ENCODE measurements around the gene FBN2. TPM values are rescaled to one million over a fixed set of nuclear protein-coding genes. Genes with fewer than 3 reads are reported as not detected.

FBN2 gene
- total and polyA plus RNA-seq, 2 of the 4 experiments (the other 2 are of a cell fraction), result 26.7 to 69.0 TPM

DNA sequence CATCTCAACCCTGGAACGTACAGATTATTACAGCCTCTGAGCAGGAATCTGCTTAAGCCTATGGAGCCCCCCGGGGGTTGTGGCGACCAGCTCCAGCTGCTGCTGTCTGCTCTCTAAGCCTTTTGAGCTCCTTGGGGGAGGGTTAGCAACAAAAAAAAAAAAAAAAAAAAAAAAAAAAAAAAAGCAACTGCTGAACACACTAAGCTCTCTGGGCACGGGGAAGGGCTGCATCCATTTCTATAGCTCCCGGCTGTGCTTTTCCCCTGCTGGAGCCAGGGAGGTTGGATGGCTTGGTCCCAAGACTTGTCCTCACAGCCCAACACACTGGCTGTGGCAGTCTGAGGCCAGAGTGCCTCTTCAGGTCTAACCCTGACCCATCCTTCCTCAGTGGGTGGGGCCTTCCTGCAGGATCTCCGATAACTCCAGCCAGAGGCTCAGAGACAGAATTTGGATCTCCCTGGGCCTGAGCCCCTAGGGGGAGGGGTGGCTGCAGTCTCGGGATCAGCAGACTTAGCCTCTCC is 82.1 kb downstream of the FBN2 start:
- Histone ChIP-seq H3K9ac (ENCODE audit: low read depth, low read length) (no peak overlapping the region), H3K9me3 (ENCODE audit: control insufficient read depth, insufficient read depth, low read length) (no peaks in the 10 kb centered on the region), H3K27ac (ENCODE audit: insufficient read depth, low read length) (no peak overlapping the region), H3K18ac (ENCODE audit: low read depth, low read length) (no peak overlapping the region), H3K27me3 (ENCODE audit: control insufficient read depth, insufficient read depth, low read length) (no peaks in the 10 kb centered on the region), H3K56ac (ENCODE audit: extremely low read depth, insufficient read depth, low read length) (no peak overlapping the region), H4K20me1 (ENCODE audit: insufficient read depth, low read length) (peaks cover 8% of the 10 kb centered on the region; the same call in 1 of the 2 replicates), H3K4ac (ENCODE audit: low read depth, low read length) (no peak overlapping the region), H2AK9ac (replicated peaks; ENCODE audit: low read depth, low read length, poor library complexity) (no peak overlapping the region), H2AK5ac (ENCODE audit: low read depth, low read length) (no peak overlapping the region), H3K9me1 (ENCODE audit: insufficient read depth, low read length) (no peaks in the 10 kb centered on the region), H4K91ac (ENCODE audit: insufficient read depth, low read depth, low read length) (no peak overlapping the region), H3K4me1 (ENCODE audit: control insufficient read depth, insufficient read depth, low read length) (no peaks in the 10 kb centered on the region), H4K5ac (ENCODE audit: low read depth, low read length) (no peak overlapping the region), H3K14ac (replicated peaks; ENCODE audit: low read depth, low read length) (no peak overlapping the region), H2BK15ac (ENCODE audit: low read depth, low read length) (no peak overlapping the region), H3K79me1 (ENCODE audit: low read depth in 1 of 2, low read length in 2 of 2) (peaks cover 0 to 13% of the 10 kb centered on the region in 2 experiments; a peak in 3 of 4 replicates), H2AFZ (replicated peaks; ENCODE audit: low read length, poor library complexity) (no peak overlapping the region), H4K8ac (ENCODE audit: low read depth in 2 of 2, low read length in 2 of 2) (no peak overlapping the region), H3K4me3 (ENCODE audit: insufficient read depth, low read depth, low read length) (no peak overlapping the region), H3K36me3 (ENCODE audit: control insufficient read depth, insufficient read depth, low read length) (peaks cover 6% of the 10 kb centered on the region; the same call in 1 of the 2 replicates), H2BK5ac (ENCODE audit: low read depth, low read length, poor library complexity, severe bottlenecking) (no peak overlapping the region), H3K23ac (ENCODE audit: low read depth, low read length) (no peak overlapping the region), H3K4me2 (ENCODE audit: low read depth, low read length) (no peak overlapping the region), H2BK120ac (ENCODE audit: low read depth, low read length) (no peak overlapping the region), H2BK20ac (ENCODE audit: low read depth, low read length) (no peak overlapping the region)
- in situ Hi-C loops (cut with MboI; ENCODE audit: low sequenced_read_pairs), result no loop called here
- dilution Hi-C loops (cut with HindIII; ENCODE audit: low sequenced_read_pairs, unreplicated experiment), result no loop called here
- ATAC-seq (ENCODE audit: low read depth) (no peak; the same call in 1 of the 2 replicates), DNase-seq (no peak)
- BruUV-seq (replicated peaks), result no TSS peak
- CTCF ChIA-PET, result no interaction called here
- WGBS, 2 experiments (ENCODE audit: extremely low coverage in 2 of 2, insufficient read length in 1 of 2), result no CpG with 5 or more reads among the region's 7 CpGs
- TF ChIP-seq, protein P1, sequence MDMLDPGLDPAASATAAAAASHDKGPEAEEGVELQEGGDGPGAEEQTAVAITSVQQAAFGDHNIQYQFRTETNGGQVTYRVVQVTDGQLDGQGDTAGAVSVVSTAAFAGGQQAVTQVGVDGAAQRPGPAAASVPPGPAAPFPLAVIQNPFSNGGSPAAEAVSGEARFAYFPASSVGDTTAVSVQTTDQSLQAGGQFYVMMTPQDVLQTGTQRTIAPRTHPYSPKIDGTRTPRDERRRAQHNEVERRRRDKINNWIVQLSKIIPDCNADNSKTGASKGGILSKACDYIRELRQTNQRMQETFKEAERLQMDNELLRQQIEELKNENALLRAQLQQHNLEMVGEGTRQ (IDR thresholded peaks at IDR 0.05; ENCODE audit: low read depth, low read length), result no peak
- no peak for TF ChIP-seq NFE2L2 (IDR thresholded peaks at IDR 0.05; ENCODE audit: low read depth, low read length)
- TF ChIP-seq MAZ (IDR thresholded peaks at IDR 0.05; ENCODE audit: borderline replicate concordance, low read depth, low read length), result no peak
- no peak for TF ChIP-seq SMC3 (IDR thresholded peaks at IDR 0.05; ENCODE audit: low read depth, low read length)
- TF ChIP-seq RCOR1 (IDR thresholded peaks at IDR 0.05; ENCODE audit: insufficient replicate concordance, low read length), result no peak
- TF ChIP-seq MAFK (IDR thresholded peaks at IDR 0.05; ENCODE audit: low read depth, low read length), result no peak
- no peak for TF ChIP-seq MXI1 (IDR thresholded peaks at IDR 0.05; ENCODE audit: borderline replicate concordance, low read depth, low read length)
- TF ChIP-seq CEBPB (IDR thresholded peaks at IDR 0.05; ENCODE audit: low read depth, low read length), result no peak
- TF ChIP-seq FOS (IDR thresholded peaks at IDR 0.05; ENCODE audit: low read depth, low read length), result no peak
- TF ChIP-seq CHD1 (IDR thresholded peaks at IDR 0.05; ENCODE audit: low read depth, low read length), result no peak
- TF ChIP-seq POLR2A (IDR thresholded peaks at IDR 0.05; ENCODE audit: low read depth, low read length), result no peak
- no peak for TF ChIP-seq RFX5 (IDR thresholded peaks at IDR 0.05; ENCODE audit: low read depth, low read length)
- TF ChIP-seq, protein P2, sequence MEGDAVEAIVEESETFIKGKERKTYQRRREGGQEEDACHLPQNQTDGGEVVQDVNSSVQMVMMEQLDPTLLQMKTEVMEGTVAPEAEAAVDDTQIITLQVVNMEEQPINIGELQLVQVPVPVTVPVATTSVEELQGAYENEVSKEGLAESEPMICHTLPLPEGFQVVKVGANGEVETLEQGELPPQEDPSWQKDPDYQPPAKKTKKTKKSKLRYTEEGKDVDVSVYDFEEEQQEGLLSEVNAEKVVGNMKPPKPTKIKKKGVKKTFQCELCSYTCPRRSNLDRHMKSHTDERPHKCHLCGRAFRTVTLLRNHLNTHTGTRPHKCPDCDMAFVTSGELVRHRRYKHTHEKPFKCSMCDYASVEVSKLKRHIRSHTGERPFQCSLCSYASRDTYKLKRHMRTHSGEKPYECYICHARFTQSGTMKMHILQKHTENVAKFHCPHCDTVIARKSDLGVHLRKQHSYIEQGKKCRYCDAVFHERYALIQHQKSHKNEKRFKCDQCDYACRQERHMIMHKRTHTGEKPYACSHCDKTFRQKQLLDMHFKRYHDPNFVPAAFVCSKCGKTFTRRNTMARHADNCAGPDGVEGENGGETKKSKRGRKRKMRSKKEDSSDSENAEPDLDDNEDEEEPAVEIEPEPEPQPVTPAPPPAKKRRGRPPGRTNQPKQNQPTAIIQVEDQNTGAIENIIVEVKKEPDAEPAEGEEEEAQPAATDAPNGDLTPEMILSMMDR (conservative IDR thresholded peaks at IDR 0.05; ENCODE audit: low read depth, low read length), result no peak
- no peak for TF ChIP-seq RAD21 (IDR thresholded peaks at IDR 0.05; ENCODE audit: low read length)
- TF ChIP-seq, protein P3, sequence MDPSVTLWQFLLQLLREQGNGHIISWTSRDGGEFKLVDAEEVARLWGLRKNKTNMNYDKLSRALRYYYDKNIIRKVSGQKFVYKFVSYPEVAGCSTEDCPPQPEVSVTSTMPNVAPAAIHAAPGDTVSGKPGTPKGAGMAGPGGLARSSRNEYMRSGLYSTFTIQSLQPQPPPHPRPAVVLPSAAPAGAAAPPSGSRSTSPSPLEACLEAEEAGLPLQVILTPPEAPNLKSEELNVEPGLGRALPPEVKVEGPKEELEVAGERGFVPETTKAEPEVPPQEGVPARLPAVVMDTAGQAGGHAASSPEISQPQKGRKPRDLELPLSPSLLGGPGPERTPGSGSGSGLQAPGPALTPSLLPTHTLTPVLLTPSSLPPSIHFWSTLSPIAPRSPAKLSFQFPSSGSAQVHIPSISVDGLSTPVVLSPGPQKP (IDR thresholded peaks at IDR 0.05; ENCODE audit: borderline replicate concordance, low read depth, low read length), result no peak
- POLR2A ChIA-PET (ENCODE audit: unreplicated experiment), result no interaction called here
- intact Hi-C loops (cut with micrococcal nuclease), result no loop called here
